Measurements from ENCODE around the gene CNTNAP2. TPM values are rescaled to one million over a fixed set of nuclear protein-coding genes. Genes with fewer than 3 reads are reported as not detected.

Gene CNTNAP2
- total RNA-seq, 4 donors from 2014 or later = 0.25 to 0.89 (median 0.30) TPM; not detected in 1

GRCh38 chr7:147413557-147413870, 1296.9 kb downstream of the CNTNAP2 start:
- H3K27me3 ChIP-seq = no peaks in the 10 kb centered on the region
- peaks cover 5% of the 10 kb centered on the region for H3K4me1 ChIP-seq
- TF ChIP-seq EP300 (IDR thresholded peaks at IDR 0.05) (no peak), CTCF (IDR thresholded peaks at IDR 0.05) (no peak)
- DNase-seq (ENCODE audit: low spot score in 2 of 2) = no peak
- H3K4me3 ChIP-seq = no peak overlapping the region
- H3K9me3 ChIP-seq = no peaks in the 10 kb centered on the region
- H3K36me3 ChIP-seq = no peaks in the 10 kb centered on the region
- no peak overlapping the region for H3K27ac ChIP-seq

GRCh38 chr7:147415991-147416390, 1299.4 kb downstream of the CNTNAP2 start:
- 88% methylated on average over 1 of the region's 1 CpG for WGBS
- DNase-seq (ENCODE audit: low spot score in 2 of 2) = no peak
- H3K4me3 ChIP-seq = no peak overlapping the region
- H3K36me3 ChIP-seq = no peaks in the 10 kb centered on the region
- no peaks in the 10 kb centered on the region for H3K27me3 ChIP-seq
- TF ChIP-seq CTCF (IDR thresholded peaks at IDR 0.05) (no peak), EP300 (IDR thresholded peaks at IDR 0.05) (no peak), POLR2A (IDR thresholded peaks at IDR 0.05) (no peak), POLR2AphosphoS5 (IDR thresholded peaks at IDR 0.05) (no peak)
- H3K9me3 ChIP-seq = no peaks in the 10 kb centered on the region
- H3K27ac ChIP-seq = no peak overlapping the region
- peaks cover 5% of the 10 kb centered on the region for H3K4me1 ChIP-seq

GRCh38 chr7:147418966-147419365, 1302.4 kb downstream of the CNTNAP2 start:
- no peak for DNase-seq (ENCODE audit: low spot score in 2 of 2)
- no peaks in the 10 kb centered on the region for H3K27me3 ChIP-seq
- no peak overlapping the region for H3K27ac ChIP-seq
- TF ChIP-seq CTCF (IDR thresholded peaks at IDR 0.05) = no peak
- no peak for TF ChIP-seq POLR2A (IDR thresholded peaks at IDR 0.05)
- no peak for TF ChIP-seq EP300 (IDR thresholded peaks at IDR 0.05)
- no peak for TF ChIP-seq POLR2AphosphoS5 (IDR thresholded peaks at IDR 0.05)
- 74% methylated on average over 3 of the region's 3 CpGs for WGBS
- H3K4me3 ChIP-seq = no peak overlapping the region
- H3K4me1 ChIP-seq = no peaks in the 10 kb centered on the region
- H3K36me3 ChIP-seq = no peaks in the 10 kb centered on the region
- H3K9me3 ChIP-seq = no peaks in the 10 kb centered on the region

- H3K27me3 ChIP-seq = no peaks in the 10 kb centered on the region
- no peak overlapping the region for H3K4me3 ChIP-seq
- WGBS = 85% methylated on average over 1 of the region's 1 CpG
- no peak overlapping the region for H3K27ac ChIP-seq
- peaks cover 5% of the 10 kb centered on the region for H3K9me3 ChIP-seq
- H3K36me3 ChIP-seq = no peaks in the 10 kb centered on the region
- DNase-seq (ENCODE audit: low spot score in 2 of 2) = no peak
- H3K4me1 ChIP-seq = no peaks in the 10 kb centered on the region
- TF ChIP-seq POLR2A (IDR thresholded peaks at IDR 0.05) = no peak
- TF ChIP-seq POLR2AphosphoS5 (IDR thresholded peaks at IDR 0.05) = no peak
- TF ChIP-seq EP300 (IDR thresholded peaks at IDR 0.05) = no peak
- TF ChIP-seq CTCF (IDR thresholded peaks at IDR 0.05) = no peak
Observed at GRCh38 chr7:147423875-147424274, 1307.3 kb downstream of the CNTNAP2 start.

- Histone ChIP-seq H3K4me1 (no peaks in the 10 kb centered on the region), H3K27me3 (no peaks in the 10 kb centered on the region), H3K27ac (no peak overlapping the region), H3K4me3 (no peak overlapping the region), H3K9me3 (peaks cover 5% of the 10 kb centered on the region), H3K36me3 (no peaks in the 10 kb centered on the region)
- 88% methylated on average over 1 of the region's 1 CpG for WGBS
- no peak for DNase-seq (ENCODE audit: low spot score in 2 of 2)
- TF ChIP-seq POLR2AphosphoS5 (IDR thresholded peaks at IDR 0.05) = no peak
- no peak for TF ChIP-seq EP300 (IDR thresholded peaks at IDR 0.05)
- TF ChIP-seq POLR2A (IDR thresholded peaks at IDR 0.05) = no peak
- no peak for TF ChIP-seq CTCF (IDR thresholded peaks at IDR 0.05)
Observed at GRCh38 chr7:147428075-147428474, 1311.5 kb downstream of the CNTNAP2 start.

Data from suprapubic skin (tissue), 4 donors.